GM10248 (cell line): Measurements from ENCODE around the gene CPSF2.

Experiments
- CTCF ChIA-PET: fragments of 300-600 bp; sonication (Branson Sonifier 250); formaldehyde crosslinking; extraction: SDS; loops from one replicate; lab custom pipeline; 2021; ENCODE audit warnings: antibody characterized with exemption; lab: Yijun Ruan, JAX
- POLR2A ChIA-PET: fragments of 350-650 bp; sonication (Branson Sonifier 250); formaldehyde crosslinking; extraction: SDS; loops from one replicate; lab custom pipeline; 2020; ENCODE audit warnings: antibody characterized with exemption; lab: Yijun Ruan, JAX
- DNase-seq: peaks from one replicate; pipeline ENCODE4 v3.0.0; 2012; ENCODE audit errors: extremely low spot score
- TF ChIP-seq, protein P1 (sequence below): IDR thresholded peaks from 2 replicates; pipeline ENCODE4 v1.5.1; 2012; ENCODE audit warnings: mild to moderate bottlenecking, low read depth; ENCODE audit errors: extremely low read depth, missing control alignments, control extremely low read depth

The CPSF2 gene

GRCh38 chr14:92143962-92144361, 22.2 kb downstream of the CPSF2 start:
- POLR2A ChIA-PET, result no interaction called here
- TF ChIP-seq, protein P1, sequence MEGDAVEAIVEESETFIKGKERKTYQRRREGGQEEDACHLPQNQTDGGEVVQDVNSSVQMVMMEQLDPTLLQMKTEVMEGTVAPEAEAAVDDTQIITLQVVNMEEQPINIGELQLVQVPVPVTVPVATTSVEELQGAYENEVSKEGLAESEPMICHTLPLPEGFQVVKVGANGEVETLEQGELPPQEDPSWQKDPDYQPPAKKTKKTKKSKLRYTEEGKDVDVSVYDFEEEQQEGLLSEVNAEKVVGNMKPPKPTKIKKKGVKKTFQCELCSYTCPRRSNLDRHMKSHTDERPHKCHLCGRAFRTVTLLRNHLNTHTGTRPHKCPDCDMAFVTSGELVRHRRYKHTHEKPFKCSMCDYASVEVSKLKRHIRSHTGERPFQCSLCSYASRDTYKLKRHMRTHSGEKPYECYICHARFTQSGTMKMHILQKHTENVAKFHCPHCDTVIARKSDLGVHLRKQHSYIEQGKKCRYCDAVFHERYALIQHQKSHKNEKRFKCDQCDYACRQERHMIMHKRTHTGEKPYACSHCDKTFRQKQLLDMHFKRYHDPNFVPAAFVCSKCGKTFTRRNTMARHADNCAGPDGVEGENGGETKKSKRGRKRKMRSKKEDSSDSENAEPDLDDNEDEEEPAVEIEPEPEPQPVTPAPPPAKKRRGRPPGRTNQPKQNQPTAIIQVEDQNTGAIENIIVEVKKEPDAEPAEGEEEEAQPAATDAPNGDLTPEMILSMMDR, result no peak
- no peak for DNase-seq
- CTCF ChIA-PET, result interaction anchor here (1.0 to 1.4 kb wide), 3 partner anchors 9 to 38 kb away, joined by 3 read pairs; partner anchors contain the start of gene ATXN3

- DNase-seq, result no peak
- TF ChIP-seq, protein P1, result no peak
- CTCF ChIA-PET, result interaction anchor here (1.2 to 1.4 kb wide), 4 partner anchors 12 to 546 kb away, joined by 3 read pairs; no protein-coding TSS in a partner anchor
- POLR2A ChIA-PET, result no interaction called here
These were observed 22.9 kb downstream of the CPSF2 start for GRCh38 chr14:92144708-92145107.

- POLR2A ChIA-PET, result no interaction called here
These were observed 31.8 kb downstream of the CPSF2 start for GRCh38 chr14:92153581-92153980.

DNA sequence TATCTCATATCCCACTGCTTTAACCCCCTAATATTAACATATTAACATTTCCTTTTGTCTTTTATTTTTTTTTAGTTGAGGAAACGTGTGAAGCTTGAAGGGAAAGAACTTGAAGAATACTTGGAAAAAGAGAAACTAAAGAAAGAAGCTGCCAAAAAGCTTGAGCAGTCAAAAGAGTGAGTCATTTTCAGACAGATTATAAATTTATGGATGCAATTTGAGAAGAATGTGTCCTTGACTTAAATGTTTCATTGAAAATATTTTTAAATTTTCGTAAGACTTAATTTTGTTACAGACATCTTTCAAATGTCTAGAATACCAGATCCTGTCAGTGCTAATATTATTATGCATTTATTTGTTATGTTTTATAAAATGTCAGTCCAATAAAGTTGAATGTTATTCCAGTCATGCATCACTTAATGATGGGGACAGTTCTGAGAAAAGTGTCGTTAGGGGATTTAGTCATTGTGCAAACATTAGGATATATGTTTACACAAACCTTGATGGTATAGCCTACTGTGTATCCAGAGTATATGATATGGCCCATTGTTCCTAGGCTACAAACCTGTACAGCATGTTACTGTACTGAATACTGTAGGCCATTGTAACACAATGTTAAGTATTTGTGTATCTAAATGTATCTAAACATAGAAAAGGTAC, 32.6 kb downstream of the CPSF2 start:
- CTCF ChIA-PET, result no interaction called here
- POLR2A ChIA-PET, result no interaction called here
- no peak for DNase-seq
- TF ChIP-seq, protein P1, result no peak

More at GRCh38 chr14:92153581-92153980, 31.8 kb downstream of the CPSF2 start:
- CTCF ChIA-PET, result no interaction called here
- TF ChIP-seq, protein P1, result no peak
- DNase-seq, result no peak

DNA sequence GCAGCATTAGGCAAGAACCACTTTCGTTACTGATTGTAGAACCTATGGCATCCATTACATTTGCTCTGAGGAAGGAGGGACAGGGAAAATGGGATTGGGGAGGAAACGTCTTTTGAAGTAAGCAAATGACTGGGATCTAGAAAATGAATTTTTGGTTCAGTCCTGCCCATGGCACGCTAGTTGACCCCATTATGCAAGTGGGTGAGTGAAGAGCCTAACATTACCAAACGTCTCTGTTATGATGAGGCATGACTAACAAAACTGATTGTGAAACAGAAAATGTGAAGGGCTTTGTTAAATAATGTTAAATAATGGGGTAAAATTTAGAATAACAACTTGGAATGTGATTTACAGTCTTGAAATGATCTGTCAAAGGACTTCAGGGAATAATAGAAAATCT, 38.9 kb downstream of the CPSF2 start:
- no peak for DNase-seq
- ChIA-PET POLR2A (no interaction called here), CTCF (no interaction called here)
- TF ChIP-seq, protein P1, result no peak

DNA sequence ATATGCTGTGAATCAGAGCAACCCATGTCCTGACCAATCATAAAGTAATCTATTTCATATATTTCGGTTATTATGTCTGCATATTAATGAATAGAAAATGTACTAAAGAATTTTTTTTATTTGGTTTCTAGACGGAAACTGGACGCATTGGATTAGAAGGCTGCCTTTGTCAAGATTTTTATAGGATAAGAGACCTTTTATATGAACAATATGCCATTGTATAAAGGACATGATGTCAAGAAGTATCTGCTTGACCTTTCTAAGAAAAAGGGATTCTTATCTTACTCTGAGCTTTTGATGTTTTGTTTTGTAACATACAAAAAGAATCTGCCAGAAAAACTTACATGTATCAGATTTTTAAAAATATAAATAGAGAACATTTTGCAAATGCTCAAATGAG, 39.8 kb downstream of the CPSF2 start:
- POLR2A ChIA-PET, result no interaction called here
- CTCF ChIA-PET, result no interaction called here
- TF ChIP-seq, protein P1, result no peak
- no peak for DNase-seq
